Lower leg skin (tissue), 4 donors: Measurements from ENCODE around the gene SPACA4. TPM values are rescaled to one million over a fixed set of nuclear protein-coding genes. Genes with fewer than 3 reads are reported as not detected.

Experiments used
- DNase-seq, 2 donors: peaks; one replicate each; pipeline ENCODE4 v3.0.0-alpha.2; 2019; ENCODE audit warnings: low spot score in 2 of 2
- H3K4me3 ChIP-seq: fragments of 200-600 bp; sonication (generic); 2 replicates; pipeline ENCODE4 v1.5.1; 2017; ENCODE audit warnings: mild to moderate bottlenecking, low read depth; ENCODE audit not compliant: poor library complexity, severe bottlenecking
- POLR2A ChIP-seq, 2 donors: fragments of 450-650 bp; IDR thresholded peaks; one replicate each; pipeline ENCODE4 v1.6.1; 2016 to 2017; ENCODE audit warnings: antibody characterized with exemption in 2 of 2, mild to moderate bottlenecking in 1 of 2, moderate library complexity in 1 of 2
- WGBS, 2 donors: methylation state at CpG; one replicate each; pipeline ENCODE4 v1.1.5; 2018; 5-methylcytosine and 5-hydroxymethylcytosine counted together
- intact Hi-C: fragments of 100-400 bp; cut with DNase I; formaldehyde crosslinking; loops from one replicate; pipeline ENCODE4 v1.15.0; 2023; ENCODE audit warnings: low total_unique reads
- total RNA-seq, 4 donors: library from RNA; depleted of rRNA; stranded (reverse); fragments of >200 nt; gene quantifications; one replicate each; pipeline ENCODE4 v1.1.0, GENCODE V29; 2016
- TF ChIP-seq, protein P1 (sequence below), 3 donors: fragments of 450-650 bp; IDR thresholded peaks; one replicate each; pipeline ENCODE4 v1.5.1; 2016; ENCODE audit warnings: antibody characterized with exemption in 3 of 3, mild to moderate bottlenecking in 3 of 3, moderate library complexity in 2 of 3

Gene SPACA4
- total RNA-seq, 4 donors from 2014 or later, result 1.7 to 2.1 TPM; not detected in 2

- peak in 1 of 2 donors; percentile 94 for DNase-seq
- intact Hi-C loops, result no loop called here
- TF ChIP-seq, protein P1, sequence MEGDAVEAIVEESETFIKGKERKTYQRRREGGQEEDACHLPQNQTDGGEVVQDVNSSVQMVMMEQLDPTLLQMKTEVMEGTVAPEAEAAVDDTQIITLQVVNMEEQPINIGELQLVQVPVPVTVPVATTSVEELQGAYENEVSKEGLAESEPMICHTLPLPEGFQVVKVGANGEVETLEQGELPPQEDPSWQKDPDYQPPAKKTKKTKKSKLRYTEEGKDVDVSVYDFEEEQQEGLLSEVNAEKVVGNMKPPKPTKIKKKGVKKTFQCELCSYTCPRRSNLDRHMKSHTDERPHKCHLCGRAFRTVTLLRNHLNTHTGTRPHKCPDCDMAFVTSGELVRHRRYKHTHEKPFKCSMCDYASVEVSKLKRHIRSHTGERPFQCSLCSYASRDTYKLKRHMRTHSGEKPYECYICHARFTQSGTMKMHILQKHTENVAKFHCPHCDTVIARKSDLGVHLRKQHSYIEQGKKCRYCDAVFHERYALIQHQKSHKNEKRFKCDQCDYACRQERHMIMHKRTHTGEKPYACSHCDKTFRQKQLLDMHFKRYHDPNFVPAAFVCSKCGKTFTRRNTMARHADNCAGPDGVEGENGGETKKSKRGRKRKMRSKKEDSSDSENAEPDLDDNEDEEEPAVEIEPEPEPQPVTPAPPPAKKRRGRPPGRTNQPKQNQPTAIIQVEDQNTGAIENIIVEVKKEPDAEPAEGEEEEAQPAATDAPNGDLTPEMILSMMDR (IDR thresholded peaks at IDR 0.05), result no peak
- TF ChIP-seq POLR2A (IDR thresholded peaks at IDR 0.05), result no peak
- H3K4me3 ChIP-seq, result peak overlapping the region; percentile 59
- 0% methylated on average over 35 of the region's 35 CpGs for WGBS, 2 donors
Measured at GRCh38 chr19:48635966-48636858, 29.7 kb downstream of the SPACA4 start.

DNA sequence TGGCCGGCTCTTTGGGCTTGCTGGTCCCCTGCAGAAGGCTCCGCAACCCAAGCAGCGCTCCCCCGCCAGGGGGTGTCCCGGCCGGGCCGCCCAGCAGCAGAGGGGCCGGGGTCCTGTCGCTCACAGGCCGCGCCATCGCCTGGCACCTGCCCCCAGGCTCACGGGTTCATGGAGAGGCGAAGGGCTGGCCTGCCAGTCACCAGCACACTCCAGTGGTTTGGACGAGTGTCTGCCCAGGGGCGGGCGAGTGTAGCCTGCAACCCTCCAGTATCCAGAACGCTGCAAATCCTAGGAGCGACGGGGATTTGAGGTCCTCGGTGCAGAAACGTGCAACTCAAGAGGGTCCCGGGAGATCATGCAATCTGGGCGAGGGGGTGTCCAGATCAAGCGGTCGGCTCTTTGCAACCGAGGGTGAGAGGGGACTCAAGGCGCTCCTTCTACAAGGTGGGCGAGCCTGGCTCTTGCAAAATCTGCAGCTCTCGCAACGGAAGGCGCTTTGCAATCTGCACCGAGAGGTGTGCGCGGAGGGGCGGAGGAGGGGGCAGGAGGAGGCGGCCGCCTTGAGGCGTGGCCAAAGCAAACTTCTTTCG, 30.4 kb downstream of the SPACA4 start, which contains the start of gene DBP:
Gene DBP (minus strand): TSS at position 521 of the 590 bp plus-strand sequence. CDS start 385 bp downstream, at position 136.
- 0% methylated on average over 20 to 27 of the region's 40 CpGs for WGBS, 2 donors
- TF ChIP-seq, protein P1 (IDR thresholded peaks at IDR 0.05), result no peak
- no peak for TF ChIP-seq POLR2A (IDR thresholded peaks at IDR 0.05)
- peak within 1 kb of the TSS; percentile 59 for H3K4me3 ChIP-seq
- intact Hi-C loops, result no loop called here
- DNase-seq, result peak in 1 of 2 donors; percentile 94

DNA sequence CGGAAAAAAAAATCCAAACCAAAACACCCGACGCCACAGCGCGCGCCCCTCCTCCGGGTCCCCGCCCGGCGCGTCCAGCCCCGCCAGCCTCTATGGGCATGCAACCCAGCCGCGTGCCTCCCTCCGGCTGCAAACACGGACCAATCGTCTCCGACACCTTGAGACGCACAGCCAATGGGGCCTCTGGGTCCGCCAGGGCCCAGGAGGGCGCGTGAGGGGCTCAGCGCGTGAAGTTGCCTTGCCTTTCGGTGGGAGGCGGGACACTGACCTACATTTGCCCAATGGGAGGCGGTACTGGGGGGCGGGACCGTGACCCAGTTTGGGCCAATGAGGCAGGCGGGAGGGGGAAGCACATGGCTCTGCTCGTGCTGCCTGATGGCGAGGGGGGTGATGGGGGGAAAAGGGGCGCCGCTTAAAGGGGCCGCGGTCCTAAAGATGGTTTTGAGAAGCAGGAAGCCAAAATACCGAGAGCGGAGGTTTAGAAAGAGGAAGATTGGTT, 31.0 kb downstream of the SPACA4 start:
- peak; percentile 99 to 100 for DNase-seq
- H3K4me3 ChIP-seq, result peak overlapping the region; percentile 59
- TF ChIP-seq, protein P1 (IDR thresholded peaks at IDR 0.05), result no peak
- no peak for TF ChIP-seq POLR2A (IDR thresholded peaks at IDR 0.05)
- intact Hi-C loops, result no loop called here
- 1% methylated on average over 16 to 34 of the region's 38 CpGs for WGBS, 2 donors

GRCh38 chr19:48637948-48638830, 31.6 kb downstream of the SPACA4 start:
- peak; percentile 90 to 95 for DNase-seq
- peak overlapping the region; percentile 37 for H3K4me3 ChIP-seq
- intact Hi-C loops, result no loop called here
- WGBS, 2 donors, result 5 to 9% methylated on average over 19 to 28 of the region's 29 CpGs
- no peak for TF ChIP-seq POLR2A (IDR thresholded peaks at IDR 0.05)
- TF ChIP-seq, protein P1 (IDR thresholded peaks at IDR 0.05), result no peak

- intact Hi-C loops, result no loop called here
- no peak for TF ChIP-seq POLR2A (IDR thresholded peaks at IDR 0.05)
- TF ChIP-seq, protein P1 (IDR thresholded peaks at IDR 0.05), result no peak
- no peak overlapping the region for H3K4me3 ChIP-seq
- no peak for DNase-seq
- WGBS, 2 donors, result 68 to 75% methylated on average over 16 of the region's 16 CpGs
Measured at GRCh38 chr19:48638831-48639381, 32.4 kb downstream of the SPACA4 start.
